IPS DF 6.9 (cell line): Measurements from ENCODE around the gene OR1D5.
"Not testable (repeated sequence)": the region's sequence is repeated elsewhere in the genome, so short reads cannot be mapped to it uniquely, and the experiment has no call there.

Source experiments
- DNase-seq: peaks from one replicate; pipeline ENCODE4 v3.0.0-alpha.2; 2013; ENCODE audit warnings: low read depth, low spot score
- H3K27ac ChIP-seq: one replicate; pipeline ENCODE4 v1.5.1; 2013; ENCODE audit warnings: low read length, control low read depth
- H3K27me3 ChIP-seq: 2 replicates; pipeline ENCODE4 v1.6.1; 2013; ENCODE audit warnings: mild to moderate bottlenecking, low read length; ENCODE audit not compliant: control insufficient read depth, insufficient read depth
- H3K36me3 ChIP-seq: 2 replicates; pipeline ENCODE4 v1.6.1; 2013; ENCODE audit warnings: low read length; ENCODE audit not compliant: control insufficient read depth, insufficient read depth
- H3K4me1 ChIP-seq: 2 replicates; pipeline ENCODE4 v1.6.1; 2013; ENCODE audit warnings: low read length; ENCODE audit not compliant: control insufficient read depth, insufficient read depth
- H3K4me3 ChIP-seq: 2 replicates; pipeline ENCODE4 v1.5.1; 2013; ENCODE audit warnings: mild to moderate bottlenecking, low read length
- H3K9me3 ChIP-seq: 2 replicates; pipeline ENCODE4 v1.6.1; 2013; ENCODE audit warnings: low read length, inconsistent platforms; ENCODE audit not compliant: control insufficient read depth, insufficient read depth
- WGBS: extraction: QIAGEN DNeasy Blood & Tissue Kit; methylation state at CpG from one replicate; pipeline ENCODE4 v1.1.7; 2013; ENCODE audit warnings: mixed read lengths, missing lambda C conversion rate; ENCODE audit not compliant: insufficient read length, insufficient coverage; 5-methylcytosine and 5-hydroxymethylcytosine counted together

OR1D5 gene, protein sequence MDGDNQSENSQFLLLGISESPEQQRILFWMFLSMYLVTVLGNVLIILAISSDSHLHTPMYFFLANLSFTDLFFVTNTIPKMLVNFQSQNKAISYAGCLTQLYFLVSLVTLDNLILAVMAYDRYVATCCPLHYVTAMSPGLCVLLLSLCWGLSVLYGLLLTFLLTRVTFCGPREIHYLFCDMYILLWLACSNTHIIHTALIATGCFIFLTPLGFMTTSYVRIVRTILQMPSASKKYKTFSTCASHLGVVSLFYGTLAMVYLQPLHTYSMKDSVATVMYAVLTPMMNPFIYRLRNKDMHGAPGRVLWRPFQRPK

DNA sequence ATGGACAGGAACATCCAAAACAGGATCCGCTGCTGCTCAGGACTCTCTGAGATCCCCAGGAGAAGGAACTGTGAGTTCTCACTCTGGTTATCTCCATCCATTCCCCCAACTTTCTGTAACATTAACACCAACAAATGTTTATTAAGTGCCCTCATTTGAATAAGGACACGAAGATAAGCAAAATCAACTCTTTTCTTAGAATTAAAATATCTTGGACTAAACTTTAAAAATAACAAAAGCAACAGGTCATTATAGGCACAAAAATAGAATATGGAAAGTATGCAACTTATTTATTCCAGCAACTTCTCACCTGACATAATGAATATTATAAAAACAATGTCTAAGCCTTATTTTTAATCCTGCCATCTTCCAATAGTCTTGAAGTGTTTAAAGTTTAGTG is at the start of gene OR1D5:
Gene OR1D5 (minus strand): TSS at position 101 of the 400 bp plus-strand sequence. CDS start 0 bp downstream, at position 101.
- H3K4me3 ChIP-seq, DNase-seq, H3K9me3 ChIP-seq, H3K27ac ChIP-seq, H3K4me1 ChIP-seq, H3K36me3 ChIP-seq, H3K27me3 ChIP-seq: not testable (repeated sequence)
- no CpG with 5 or more reads among the region's 2 CpGs for WGBS

DNA sequence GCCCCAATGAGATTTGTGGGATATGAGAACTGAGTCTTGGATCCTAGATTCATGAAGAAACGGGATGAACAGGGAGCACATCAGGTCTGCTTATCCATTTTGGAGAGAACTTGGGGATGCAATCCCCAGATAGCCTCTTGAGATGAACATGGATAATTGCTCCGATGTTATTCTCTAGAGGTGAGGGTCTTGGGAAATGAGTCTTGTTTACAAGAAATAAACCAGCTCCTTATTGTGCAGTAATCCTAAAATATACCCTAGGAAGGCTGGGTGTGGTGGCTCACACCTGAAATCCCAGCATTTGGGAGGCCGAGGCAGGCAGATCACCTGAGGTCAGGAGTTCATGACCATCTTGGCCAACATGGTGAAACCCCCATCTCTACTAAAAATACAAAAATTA is 40.9 kb upstream of the OR1D5 start, which contains the start of gene OR1D2:
Gene OR1D2 (minus strand): TSS at position 101 of the 400 bp plus-strand sequence. CDS start 11,426 bp downstream, outside the sequence.
- Histone ChIP-seq H3K4me3 (no peak within 1 kb of the TSS), H3K27me3 (no peaks in the 10 kb centered on the region), H3K27ac (no peak within 1 kb of the TSS), H3K36me3 (no peaks in the 10 kb centered on the region), H3K9me3 (no peaks in the 10 kb centered on the region), H3K4me1 (no peaks in the 10 kb centered on the region)
- no peak for DNase-seq
- no CpG with 5 or more reads among the region's 3 CpGs for WGBS

DNA sequence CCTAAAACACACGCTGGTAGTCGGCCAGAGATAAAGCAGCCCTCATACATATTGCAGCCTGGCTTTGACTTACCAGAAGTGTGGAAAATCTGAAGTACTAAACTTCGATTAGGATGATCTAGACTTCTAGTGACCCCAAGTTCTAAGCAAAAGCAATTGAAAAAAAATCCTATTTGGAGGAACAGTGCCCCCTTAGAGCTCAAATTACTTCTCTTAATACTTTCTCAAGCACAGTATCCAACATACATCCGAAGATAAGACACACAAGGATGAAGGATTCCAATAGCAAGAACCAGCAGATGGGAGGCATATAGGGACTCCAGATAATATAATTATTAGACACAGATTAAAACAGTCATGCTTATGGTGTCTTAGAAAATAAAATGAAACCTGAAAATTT is 10.4 kb upstream of the OR1D5 start:
- not testable (repeated sequence) for H3K36me3 ChIP-seq, DNase-seq, H3K27ac ChIP-seq, H3K9me3 ChIP-seq, H3K27me3 ChIP-seq, H3K4me3 ChIP-seq, H3K4me1 ChIP-seq
- WGBS = no CpG with 5 or more reads among the region's 4 CpGs

DNA sequence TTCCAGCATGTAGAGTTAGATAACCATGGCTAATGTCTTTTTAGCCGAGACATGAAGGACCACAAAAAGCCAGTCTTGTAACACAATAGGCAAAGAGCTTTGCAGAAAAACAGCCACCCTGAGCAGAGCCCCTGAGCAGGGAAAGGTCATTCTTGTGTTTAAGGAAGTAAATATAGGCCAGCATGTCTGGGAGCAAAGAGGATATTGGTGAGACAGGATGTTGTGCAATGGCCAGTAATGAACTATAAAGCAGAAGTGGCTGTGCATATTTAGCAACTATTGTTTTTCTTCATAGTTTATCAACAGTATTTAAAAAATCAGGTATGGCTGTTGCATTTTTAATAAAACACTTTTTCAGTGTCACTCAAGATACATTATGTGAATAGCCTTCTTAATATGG is 1.8 kb upstream of the OR1D5 start:
- not testable (repeated sequence) for H3K27ac ChIP-seq, H3K4me1 ChIP-seq, H3K36me3 ChIP-seq, H3K27me3 ChIP-seq, H3K9me3 ChIP-seq, DNase-seq, H3K4me3 ChIP-seq
- WGBS = no CpG with 5 or more reads among the region's 1 CpG

DNA sequence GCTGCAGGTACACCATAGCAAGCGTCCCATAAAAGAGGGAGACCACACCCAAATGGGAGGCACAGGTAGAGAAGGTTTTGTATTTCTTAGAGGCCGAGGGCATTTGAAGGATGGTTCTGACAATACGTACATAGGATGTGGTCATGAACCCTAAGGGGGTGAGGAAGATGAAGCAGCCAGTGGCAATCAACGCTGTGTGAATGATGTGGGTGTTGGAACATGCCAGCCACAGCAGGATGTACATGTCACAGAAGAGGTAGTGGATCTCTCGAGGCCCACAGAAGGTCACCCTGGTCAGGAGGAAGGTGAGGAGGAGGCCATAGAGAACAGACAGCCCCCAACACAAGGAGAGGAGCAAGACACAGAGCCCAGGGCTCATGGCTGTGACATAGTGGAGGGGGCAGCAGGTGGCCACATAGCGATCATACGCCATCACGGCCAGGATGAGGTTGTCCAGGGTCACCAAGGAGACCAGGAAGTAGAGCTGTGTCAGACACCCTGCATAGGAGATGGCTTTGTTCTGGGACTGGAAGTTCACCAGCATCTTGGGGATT is 506 bp downstream of the OR1D5 start:
- not testable (repeated sequence) for H3K27ac ChIP-seq, H3K36me3 ChIP-seq, H3K4me1 ChIP-seq, H3K4me3 ChIP-seq, H3K9me3 ChIP-seq, DNase-seq, H3K27me3 ChIP-seq
- WGBS = no CpG with 5 or more reads among the region's 8 CpGs

DNA sequence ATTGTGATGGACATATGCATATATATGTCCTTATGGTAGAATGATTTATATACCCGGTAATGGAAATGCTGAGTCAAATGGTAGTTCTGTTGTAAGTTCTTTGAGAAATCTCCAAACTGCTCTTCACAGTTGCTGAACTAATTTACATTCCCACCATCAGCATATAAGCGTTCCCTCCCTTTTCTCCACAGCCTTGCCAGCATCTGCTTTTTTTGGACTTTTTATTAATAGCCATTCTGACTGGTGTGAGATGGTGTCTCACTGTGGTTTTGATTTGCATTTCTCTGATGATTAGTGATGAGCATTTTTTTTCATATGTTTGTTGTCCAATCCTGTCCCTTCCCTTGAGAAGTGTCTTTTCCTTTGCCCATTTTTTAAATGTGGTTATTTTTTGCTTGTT is 8.5 kb downstream of the OR1D5 start:
- H3K4me1 ChIP-seq, H3K4me3 ChIP-seq, DNase-seq, H3K27ac ChIP-seq, H3K9me3 ChIP-seq, H3K36me3 ChIP-seq, H3K27me3 ChIP-seq: not testable (repeated sequence)
- no CpG with 5 or more reads among the region's 2 CpGs for WGBS

DNA sequence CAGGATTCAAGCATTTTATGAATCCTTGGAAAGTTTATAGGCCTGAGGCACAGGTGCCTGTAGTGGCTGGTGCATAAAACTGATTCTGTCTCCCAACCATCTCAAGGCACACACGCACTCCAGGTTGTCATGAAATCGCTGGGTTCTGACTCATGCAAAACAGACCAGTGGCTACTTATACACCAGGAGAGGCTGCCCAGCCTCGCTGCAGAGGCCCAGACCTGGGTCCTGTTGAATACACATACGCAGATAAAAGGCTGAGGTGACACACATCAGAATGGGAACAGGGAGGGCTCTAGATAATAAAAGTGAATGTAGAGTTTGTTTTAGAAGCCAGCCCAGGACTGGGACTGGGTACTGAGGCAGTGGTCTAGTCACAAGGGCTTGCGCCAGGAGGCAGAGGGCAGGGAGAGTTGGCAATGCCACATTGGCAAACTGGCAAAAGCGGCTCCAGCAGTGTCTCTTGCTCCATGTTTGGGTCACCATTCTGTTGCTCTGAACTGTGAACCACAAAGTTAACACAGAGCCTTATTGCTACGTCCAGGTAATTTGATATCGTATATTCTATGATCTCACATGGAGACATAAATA is 13.6 kb downstream of the OR1D5 start:
- Histone ChIP-seq H3K9me3 (no peaks in the 10 kb centered on the region; the same call in 1 of the 2 replicates), H3K27ac (no peak overlapping the region), H3K36me3 (no peaks in the 10 kb centered on the region), H3K27me3 (no peaks in the 10 kb centered on the region), H3K4me1 (no peaks in the 10 kb centered on the region), H3K4me3 (no peak overlapping the region)
- WGBS = no CpG with 5 or more reads among the region's 8 CpGs
- no peak for DNase-seq

DNA sequence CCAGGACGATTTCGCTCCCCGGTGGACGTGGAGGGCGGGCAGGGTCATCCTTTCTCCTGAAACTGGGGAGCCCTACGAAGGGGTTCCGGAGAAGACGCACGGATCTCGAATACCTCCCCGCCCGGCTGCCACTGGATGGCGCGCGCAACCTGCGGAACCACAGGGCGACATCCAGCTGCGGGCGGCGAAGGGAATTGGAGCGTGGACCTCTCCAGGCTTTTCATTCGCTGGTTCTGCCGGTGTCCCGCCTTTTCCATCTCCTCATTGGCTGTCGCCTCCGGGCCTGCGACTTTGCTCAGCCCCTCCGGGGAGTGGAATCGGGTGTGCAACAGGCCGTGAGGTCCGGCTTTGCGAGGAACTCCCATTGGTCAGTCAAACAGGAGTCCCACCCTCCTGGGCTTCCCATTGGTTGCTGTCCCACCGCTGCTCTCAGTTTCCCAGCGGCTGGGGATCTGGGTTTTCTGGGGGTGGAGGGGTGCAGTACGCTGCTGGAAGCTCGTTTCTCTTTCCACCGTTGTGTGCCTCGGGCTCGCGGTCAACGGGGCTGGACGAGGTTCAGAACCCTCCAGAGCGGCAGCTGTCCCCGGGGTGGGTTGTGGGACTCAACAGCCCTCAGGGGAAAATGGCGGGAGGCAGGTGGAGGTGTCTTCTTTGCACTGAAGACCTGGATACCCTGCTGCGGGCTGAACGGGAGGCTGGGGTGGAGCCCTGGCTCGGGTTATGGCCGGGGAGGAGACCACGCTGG is 14.5 kb downstream of the OR1D5 start:
- Histone ChIP-seq H3K36me3 (no peaks in the 10 kb centered on the region), H3K9me3 (no peaks in the 10 kb centered on the region; the same call in 1 of the 2 replicates), H3K27ac (no peak overlapping the region), H3K4me1 (no peaks in the 10 kb centered on the region), H3K4me3 (peak overlapping the region; percentile 58; the same call in 1 of the 2 replicates), H3K27me3 (no peaks in the 10 kb centered on the region)
- no CpG with 5 or more reads among the region's 50 CpGs for WGBS
- DNase-seq = peak; percentile 93

DNA sequence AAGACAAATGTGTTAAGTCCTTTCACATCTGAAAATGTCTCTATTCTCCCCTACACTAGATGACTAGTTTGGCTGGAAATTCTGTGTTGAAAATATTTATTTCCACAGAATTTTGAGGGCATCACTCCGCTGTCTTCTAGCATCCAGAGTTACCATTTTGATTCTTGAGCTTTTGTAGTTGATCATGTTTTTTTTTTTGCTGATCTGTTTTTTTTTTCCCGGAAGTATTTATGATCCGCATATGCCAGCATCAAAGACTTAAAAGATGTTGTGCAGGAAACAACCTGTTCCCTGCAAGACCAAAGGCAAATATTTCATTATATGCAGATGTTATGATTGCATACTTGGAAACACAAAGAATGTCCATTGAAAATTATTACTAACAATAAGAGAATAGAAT is 16.7 kb downstream of the OR1D5 start:
- DNase-seq = no peak
- Histone ChIP-seq H3K27me3 (no peaks in the 10 kb centered on the region), H3K4me1 (no peaks in the 10 kb centered on the region), H3K9me3 (no peaks in the 10 kb centered on the region; the same call in 1 of the 2 replicates), H3K36me3 (no peaks in the 10 kb centered on the region), H3K27ac (no peak overlapping the region), H3K4me3 (no peak overlapping the region)
- no CpG with 5 or more reads among the region's 3 CpGs for WGBS

DNA sequence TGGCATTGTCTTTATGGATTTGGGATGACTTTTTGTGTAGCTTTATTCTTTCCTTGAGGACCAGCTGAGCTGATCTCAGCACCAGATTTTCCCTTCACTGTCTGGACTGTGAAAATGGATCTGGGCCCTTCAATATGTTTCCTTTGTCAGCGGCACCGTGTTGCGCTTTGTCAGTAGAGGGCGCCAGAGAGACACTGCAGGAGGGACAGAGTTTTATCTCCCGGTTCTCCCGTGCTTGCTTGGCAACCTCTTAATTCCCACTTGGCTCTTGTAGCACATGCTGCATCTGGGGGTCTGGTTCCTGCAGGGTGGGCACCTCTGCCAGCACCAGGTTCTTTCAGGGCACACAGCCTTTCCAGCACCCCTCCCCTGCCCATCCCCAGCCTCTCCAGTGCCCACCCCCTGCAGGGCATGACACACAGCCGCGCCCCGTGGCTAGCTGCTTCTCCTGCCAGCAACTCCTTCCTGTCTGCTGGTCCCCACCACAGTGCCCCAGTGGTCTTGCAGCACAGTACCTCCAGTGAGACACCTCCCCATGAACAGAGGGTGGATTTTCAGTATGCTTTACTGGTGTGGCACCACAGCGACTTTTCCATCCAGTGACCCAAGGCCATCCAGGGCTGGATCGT is 19.6 kb downstream of the OR1D5 start:
- Histone ChIP-seq H3K36me3 (no peaks in the 10 kb centered on the region), H3K27me3 (no peaks in the 10 kb centered on the region), H3K27ac (no peak overlapping the region), H3K4me1 (no peaks in the 10 kb centered on the region), H3K4me3 (no peak overlapping the region), H3K9me3 (no peaks in the 10 kb centered on the region; the same call in 1 of the 2 replicates)
- no peak for DNase-seq
- no CpG with 5 or more reads among the region's 11 CpGs for WGBS
